HAP-1 (cell line): ENCODE measurements around the gene GYS2.

Experiments used
- DNase-seq, 2 experiments: peaks; one replicate each; pipeline ENCODE4 v3.0.0-alpha.2; 2016 to 2020; ENCODE audit warnings: low spot score in 2 of 2
- H3K27me3 ChIP-seq: fragments of 250-450 bp; sonication (Bioruptor Pico); 2 replicates; pipeline ENCODE4 v1.5.1; 2020; ENCODE audit warnings: low read depth, mild to moderate bottlenecking, moderate library complexity
- H3K36me3 ChIP-seq: fragments of 250-450 bp; sonication (Bioruptor Pico); replicated peaks from 2 replicates; pipeline ENCODE4 v1.5.1; 2020; ENCODE audit warnings: mild to moderate bottlenecking
- H3K4me1 ChIP-seq: fragments of 250-450 bp; sonication (Bioruptor Pico); 2 replicates; pipeline ENCODE4 v1.5.1; 2020; ENCODE audit warnings: mild to moderate bottlenecking
- H3K4me3 ChIP-seq: fragments of 250-450 bp; sonication (Bioruptor Pico); 2 replicates; pipeline ENCODE4 v1.5.1; 2020; ENCODE audit warnings: mild to moderate bottlenecking, moderate library complexity
- H3K9me3 ChIP-seq: fragments of 250-450 bp; sonication (Bioruptor Pico); 2 replicates; pipeline ENCODE4 v1.5.1; 2020; ENCODE audit warnings: mild to moderate bottlenecking, moderate library complexity
- in situ Hi-C: fragments of 300-500 bp; cut with MboI; formaldehyde crosslinking; loops from 3 replicates; pipeline ENCODE4 v1.14.3; 2020; ENCODE audit warnings: low sequenced_read_pairs, inconsistent platforms, mixed read lengths

GYS2 gene

DNA sequence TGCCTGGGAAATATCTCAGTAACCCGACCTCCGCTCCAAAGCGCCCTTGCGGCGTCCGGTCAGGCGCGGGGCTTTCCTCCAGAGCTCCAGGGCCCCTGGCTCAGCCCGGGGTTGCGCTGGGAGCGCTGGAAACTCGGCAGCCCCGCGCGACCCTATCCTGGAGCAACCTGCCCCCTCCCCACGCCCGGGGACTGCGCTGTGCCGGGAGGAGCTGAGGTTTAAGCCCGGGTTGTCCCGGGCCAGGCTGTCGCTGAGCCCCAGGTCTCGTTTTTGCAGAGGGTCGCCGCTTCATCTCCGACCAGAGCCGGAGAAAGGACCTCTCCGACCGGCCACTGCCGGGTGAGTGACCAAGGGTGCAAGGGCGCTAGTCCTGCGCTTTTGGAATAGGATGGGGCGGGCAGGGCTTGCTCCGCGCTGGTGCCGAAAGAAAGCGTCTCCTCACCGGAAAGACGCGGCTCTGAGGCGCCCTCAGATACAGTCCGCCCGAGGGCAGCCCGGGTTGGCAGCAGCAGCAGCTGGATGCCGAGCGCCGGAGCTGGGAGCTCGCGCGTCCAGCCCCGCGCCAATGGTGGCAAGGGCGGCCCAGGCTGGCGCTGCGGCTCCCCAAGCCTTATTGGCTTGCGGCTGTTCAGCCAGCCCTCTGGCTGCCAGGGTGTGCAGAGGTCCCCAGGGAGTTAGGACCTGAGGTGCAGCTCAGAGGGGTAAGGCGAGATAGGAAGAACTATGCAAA is 77.0 kb downstream of the GYS2 start:
- Histone ChIP-seq H3K4me1 (peaks cover 2% of the 10 kb centered on the region; the same call in 1 of the 2 replicates), H3K36me3 (0 out of 2 replicates have a peak, but pooled peaks cover 3% of the 10 kb centered on the region), H3K9me3 (peaks cover 2% of the 10 kb centered on the region), H3K4me3 (peak overlapping the region; percentile 48), H3K27me3 (peaks cover 36% of the 10 kb centered on the region)
- in situ Hi-C loops: no loop called here
- DNase-seq: peak; percentile 31 to 66

- 0 out of 2 replicates have a peak, but pooled peaks cover 3% of the 10 kb centered on the region for H3K36me3 ChIP-seq
- in situ Hi-C loops: no loop called here
- peaks cover 2% of the 10 kb centered on the region for H3K9me3 ChIP-seq
- peaks cover 32% of the 10 kb centered on the region for H3K27me3 ChIP-seq
- H3K4me1 ChIP-seq: peaks cover 2% of the 10 kb centered on the region; the same call in 1 of the 2 replicates
- peak overlapping the region; percentile 48 for H3K4me3 ChIP-seq
- no peak for DNase-seq
Observed at GRCh38 chr12:21526721-21527345, 77.8 kb downstream of the GYS2 start.

DNA sequence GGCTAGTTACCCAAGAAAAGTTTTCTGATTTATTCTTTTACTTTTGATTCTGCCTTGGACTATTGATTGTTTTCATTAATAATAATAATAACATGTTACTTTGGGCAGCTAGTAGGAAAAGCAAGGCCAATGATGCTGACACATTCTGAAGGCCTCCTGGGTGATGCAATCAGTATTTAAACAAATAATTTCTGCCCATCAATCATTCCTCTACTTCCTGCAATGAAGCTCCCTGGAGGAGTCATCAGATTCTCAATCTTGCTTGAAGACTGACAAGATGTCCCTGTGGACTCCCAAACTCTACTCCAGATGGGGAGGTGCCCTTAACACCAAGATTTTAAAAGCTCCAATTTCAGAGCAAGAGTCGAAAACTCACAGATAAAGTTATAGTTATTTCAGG is 78.6 kb downstream of the GYS2 start, which contains the start of gene SPX:
SPX (plus strand) TSS at position 244 of the 400 bp plus-strand sequence. CDS start 177 bp downstream, outside the sequence.
- peaks cover 2% of the 10 kb centered on the region; the same call in 1 of the 2 replicates for H3K4me1 ChIP-seq
- H3K9me3 ChIP-seq: peaks cover 2% of the 10 kb centered on the region
- peaks cover 27% of the 10 kb centered on the region for H3K27me3 ChIP-seq
- in situ Hi-C loops: no loop called here
- peak within 1 kb of the TSS; percentile 48 for H3K4me3 ChIP-seq
- DNase-seq: no peak
- H3K36me3 ChIP-seq: 0 out of 2 replicates have a peak, but pooled peaks cover 3% of the 10 kb centered on the region

GRCh38 chr12:21523148-21523547 is 81.5 kb downstream of the GYS2 start:
- H3K36me3 ChIP-seq: 0 out of 2 replicates have a peak, but pooled peaks cover under 1% of the 10 kb centered on the region
- H3K4me1 ChIP-seq: peaks cover 2% of the 10 kb centered on the region; the same call in 1 of the 2 replicates
- in situ Hi-C loops: no loop called here
- H3K27me3 ChIP-seq: peaks cover 8% of the 10 kb centered on the region; the same call in 1 of the 2 replicates
- H3K4me3 ChIP-seq: no peak overlapping the region
- no peak for DNase-seq
- H3K9me3 ChIP-seq: peaks cover 2% of the 10 kb centered on the region

DNA sequence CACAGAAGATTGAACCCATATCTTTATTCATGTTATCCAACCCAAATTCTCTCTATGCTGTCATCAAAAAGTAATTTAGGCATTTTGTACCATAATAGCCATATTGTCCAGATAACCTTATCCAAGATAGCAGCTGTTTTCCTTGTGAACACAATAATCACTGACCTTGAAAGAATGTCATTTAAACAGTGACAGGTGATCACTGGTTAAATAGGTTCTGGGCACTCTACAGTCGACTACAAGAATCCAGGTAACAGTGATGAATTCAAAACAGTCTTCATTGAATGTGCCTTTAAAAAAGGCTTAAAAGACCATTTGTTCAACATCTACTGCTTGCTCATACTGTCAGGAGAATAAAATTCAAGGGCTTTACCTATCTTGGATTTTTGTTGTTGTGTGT is 83.1 kb downstream of the GYS2 start:
- H3K36me3 ChIP-seq: no peaks in the 10 kb centered on the region
- H3K9me3 ChIP-seq: peaks cover 2% of the 10 kb centered on the region
- in situ Hi-C loops: no loop called here
- DNase-seq: no peak
- no peak overlapping the region for H3K4me3 ChIP-seq
- 0 out of 2 replicates have a peak, but pooled peaks cover 1% of the 10 kb centered on the region for H3K27me3 ChIP-seq
- no peaks in the 10 kb centered on the region for H3K4me1 ChIP-seq

DNA sequence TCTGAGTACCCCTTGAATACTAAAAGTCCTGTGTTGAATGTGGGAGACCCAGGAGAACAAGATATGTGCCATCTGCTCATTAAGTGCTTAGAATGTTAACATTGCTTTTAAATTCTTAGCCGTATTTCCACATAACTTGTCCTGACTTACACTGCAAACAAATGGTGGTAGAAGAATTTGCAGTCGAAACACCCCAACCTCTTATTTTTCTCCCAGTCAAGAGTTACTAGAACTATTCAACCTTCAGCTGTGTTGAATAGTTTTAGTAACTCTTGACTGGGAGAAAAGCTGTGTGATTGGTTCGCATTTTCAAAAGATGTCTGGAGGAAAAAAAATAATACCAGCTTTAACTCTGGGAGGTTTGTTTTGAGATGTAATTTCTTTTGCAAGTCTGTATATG is 86.2 kb downstream of the GYS2 start:
- Histone ChIP-seq H3K9me3 (no peaks in the 10 kb centered on the region), H3K4me1 (no peaks in the 10 kb centered on the region), H3K36me3 (peaks cover 7% of the 10 kb centered on the region; the same call in 1 of the 2 replicates), H3K4me3 (no peak overlapping the region), H3K27me3 (no peaks in the 10 kb centered on the region)
- no peak for DNase-seq
- in situ Hi-C loops: no loop called here

DNA sequence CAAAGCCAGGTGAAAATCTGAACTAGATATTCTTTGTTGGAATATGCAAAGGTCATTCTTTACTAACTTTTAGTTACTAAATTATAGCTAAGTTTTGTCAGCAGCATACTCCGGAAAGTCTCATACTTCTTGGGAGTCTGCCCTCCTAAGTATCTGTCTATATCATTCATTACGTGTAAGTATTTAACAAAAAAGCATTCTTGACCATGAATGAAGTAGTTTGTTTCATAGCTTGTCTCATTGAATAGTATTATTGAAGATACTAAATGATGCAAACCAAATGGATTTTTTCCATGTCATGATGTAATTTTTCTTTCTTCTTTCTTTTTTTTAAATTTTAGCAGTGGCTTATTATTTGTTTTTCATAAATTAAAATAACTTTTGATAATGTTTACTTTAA is 88.4 kb downstream of the GYS2 start:
- Histone ChIP-seq H3K9me3 (no peaks in the 10 kb centered on the region), H3K4me3 (no peak overlapping the region), H3K27me3 (no peaks in the 10 kb centered on the region), H3K36me3 (peaks cover 7% of the 10 kb centered on the region; the same call in 1 of the 2 replicates), H3K4me1 (no peaks in the 10 kb centered on the region)
- in situ Hi-C loops: no loop called here
- no peak for DNase-seq

DNA sequence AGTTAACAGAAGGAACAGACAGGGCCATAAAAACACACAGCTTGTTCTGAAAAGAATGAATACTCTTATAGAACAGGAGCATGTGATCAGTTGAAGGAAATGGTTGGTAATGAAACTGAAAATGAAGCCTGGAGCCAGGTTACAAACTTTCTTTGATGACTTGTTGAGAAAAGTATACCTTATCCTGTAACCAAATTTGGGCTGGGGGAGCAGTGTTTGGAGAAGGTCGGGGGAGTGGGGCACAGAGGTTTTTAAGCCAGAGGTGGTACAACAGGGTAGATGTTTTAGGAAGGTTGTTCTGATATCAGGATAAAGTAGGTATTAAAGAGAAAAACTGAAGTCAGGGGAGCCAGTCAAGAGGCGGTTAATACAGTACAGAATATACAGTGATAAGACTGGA is 94.9 kb downstream of the GYS2 start:
- in situ Hi-C loops: loop anchor here (10.0 kb wide), 1 partner anchor 145 kb away; the partner anchor contains the start of gene LDHB
- Histone ChIP-seq H3K4me1 (no peaks in the 10 kb centered on the region), H3K9me3 (no peaks in the 10 kb centered on the region), H3K27me3 (no peaks in the 10 kb centered on the region), H3K36me3 (peaks cover 18% of the 10 kb centered on the region), H3K4me3 (no peak overlapping the region)
- DNase-seq: no peak

- no peaks in the 10 kb centered on the region for H3K27me3 ChIP-seq
- H3K4me3 ChIP-seq: no peak overlapping the region
- H3K36me3 ChIP-seq: peaks cover 18% of the 10 kb centered on the region
- in situ Hi-C loops: loop anchor here (10.0 kb wide), 1 partner anchor 147 kb away; the partner anchor contains the start of gene LDHB
- DNase-seq: no peak
- H3K4me1 ChIP-seq: peaks cover 5% of the 10 kb centered on the region; the same call in 1 of the 2 replicates
- no peaks in the 10 kb centered on the region for H3K9me3 ChIP-seq
Observed at GRCh38 chr12:21507849-21508248, 96.8 kb downstream of the GYS2 start.

DNA sequence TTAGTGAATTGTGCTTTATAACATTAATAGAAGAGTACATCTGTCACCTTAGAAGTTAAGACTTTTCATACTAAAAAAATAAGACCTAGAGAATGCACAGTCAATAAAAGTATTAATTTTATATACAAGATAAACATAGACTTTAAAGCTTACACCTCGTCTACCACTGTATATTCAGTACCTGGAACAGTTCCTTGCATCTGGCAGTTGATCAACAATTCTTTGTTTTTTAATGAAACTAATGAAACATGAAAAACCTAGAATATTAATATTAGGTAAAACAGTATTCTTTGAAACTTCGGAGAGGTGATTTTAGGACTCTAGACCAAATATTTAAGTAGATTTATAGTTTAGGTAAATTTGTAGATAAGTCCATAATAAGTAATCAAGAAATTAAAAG is 98.8 kb downstream of the GYS2 start:
- Histone ChIP-seq H3K4me1 (peaks cover 9% of the 10 kb centered on the region), H3K9me3 (no peaks in the 10 kb centered on the region), H3K36me3 (peaks cover 18% of the 10 kb centered on the region), H3K27me3 (no peaks in the 10 kb centered on the region), H3K4me3 (no peak overlapping the region)
- no peak for DNase-seq
- in situ Hi-C loops: loop anchor here (10.0 kb wide), 1 partner anchor 149 kb away; the partner anchor contains the start of gene LDHB

- in situ Hi-C loops: loop anchor here (10.0 kb wide), 1 partner anchor 152 kb away; the partner anchor contains the start of gene LDHB
- peaks cover 17% of the 10 kb centered on the region for H3K4me1 ChIP-seq
- peak in 1 of 2 experiments; percentile 10 for DNase-seq
- peak overlapping the region; percentile 90 for H3K4me3 ChIP-seq
- no peaks in the 10 kb centered on the region for H3K27me3 ChIP-seq
- H3K9me3 ChIP-seq: no peaks in the 10 kb centered on the region
- peaks cover 11% of the 10 kb centered on the region for H3K36me3 ChIP-seq
Observed at GRCh38 chr12:21502872-21503271, 101.8 kb downstream of the GYS2 start.

DNA sequence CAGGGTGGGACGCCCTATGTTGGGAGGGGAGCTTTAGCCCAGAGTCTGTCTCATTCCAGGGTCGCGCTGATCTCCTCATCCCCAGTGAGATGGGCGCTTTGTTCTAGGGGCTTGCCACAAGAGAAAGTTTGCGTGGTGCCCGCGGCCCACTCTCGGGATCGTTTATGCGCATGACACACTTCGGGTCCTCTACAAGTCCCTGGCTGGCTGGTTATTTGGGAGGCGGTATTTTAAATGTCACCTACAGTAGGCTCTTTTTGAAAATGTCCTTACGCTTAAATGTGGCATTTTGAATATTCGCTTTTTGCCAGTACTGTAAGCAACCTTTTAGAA is 102.5 kb downstream of the GYS2 start:
- Histone ChIP-seq H3K27me3 (no peaks in the 10 kb centered on the region), H3K9me3 (no peaks in the 10 kb centered on the region), H3K36me3 (peaks cover 15% of the 10 kb centered on the region), H3K4me1 (peaks cover 17% of the 10 kb centered on the region), H3K4me3 (peak overlapping the region; percentile 90)
- peak in 1 of 2 experiments; percentile 16 for DNase-seq
- in situ Hi-C loops: loop anchor here (10.0 kb wide), 1 partner anchor 153 kb away; the partner anchor contains the start of gene LDHB

DNA sequence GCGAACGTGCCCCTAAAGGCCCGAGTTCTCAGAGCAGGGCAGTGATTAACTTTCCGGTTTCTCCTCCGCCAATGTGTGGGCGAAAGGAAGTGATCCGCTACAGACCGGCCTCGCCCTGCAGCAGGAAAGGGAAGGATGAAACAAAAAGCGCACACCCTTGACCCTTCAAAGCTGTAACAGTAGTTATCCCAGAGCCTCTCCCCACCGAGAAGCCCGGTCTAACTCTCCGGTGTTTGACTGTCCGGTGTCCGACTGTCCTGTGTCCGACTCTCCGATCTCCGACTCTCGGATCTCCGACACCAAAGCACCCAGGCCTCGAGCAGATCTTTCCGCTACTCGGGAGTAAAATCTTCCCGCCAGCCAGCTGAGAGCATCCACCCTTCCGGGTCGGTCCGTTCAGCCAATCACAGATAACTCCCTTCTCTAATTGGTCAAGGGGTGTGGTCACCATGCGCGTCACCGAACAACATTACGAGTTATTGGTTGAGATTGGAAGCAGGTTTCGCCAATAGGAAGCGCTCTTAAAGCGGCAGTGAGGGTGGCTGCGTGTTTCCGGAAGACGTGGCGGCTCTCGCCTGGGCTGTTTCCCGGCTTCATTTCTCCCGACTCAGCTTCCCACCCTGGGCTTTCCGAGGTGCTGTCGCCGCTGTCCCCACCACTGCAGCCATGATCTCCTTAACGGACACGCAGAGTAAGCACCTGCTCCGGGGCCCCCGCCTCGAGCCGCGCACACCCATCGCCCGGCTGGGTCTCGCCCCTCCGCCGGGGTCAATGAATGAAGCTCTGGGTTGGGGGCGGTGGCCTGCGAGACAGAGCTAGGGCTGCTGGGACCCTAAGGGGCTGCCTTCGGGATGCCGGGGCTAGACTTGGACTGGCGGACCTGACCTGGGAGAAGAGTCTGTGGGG is 103.1 kb downstream of the GYS2 start, which contains the start of the genes GOLT1B and RECQL:
GOLT1B (plus strand) TSS at position 532 of the 906 bp plus-strand sequence; CDS start at position 667, 135 bp downstream.
RECQL (minus strand) TSS at position 378 of the 906 bp plus-strand sequence. CDS start 2,065 bp downstream, outside the sequence.
- H3K27me3 ChIP-seq: no peaks in the 10 kb centered on the region
- H3K4me3 ChIP-seq: peak within 1 kb of the TSS; percentile 90
- DNase-seq: peak; percentile 92 to 96
- H3K36me3 ChIP-seq: peaks cover 21% of the 10 kb centered on the region
- peaks cover 17% of the 10 kb centered on the region for H3K4me1 ChIP-seq
- in situ Hi-C loops: loop anchor here (10.0 kb wide), 1 partner anchor 153 kb away; the partner anchor contains the start of gene LDHB
- no peaks in the 10 kb centered on the region for H3K9me3 ChIP-seq
